Gastrocnemius medialis (tissue), 4 donors: ENCODE measurements around the gene ZBTB7C.

Source experiments
- POLR2A ChIP-seq, 2 donors: fragments of 450-650 bp; IDR thresholded peaks; one replicate each; pipeline ENCODE4 v1.6.1; 2017; ENCODE audit warnings: antibody characterized with exemption in 2 of 2, mild to moderate bottlenecking in 2 of 2, moderate library complexity in 2 of 2
- TF ChIP-seq, protein P1 (sequence below), 5 experiments: fragments of 450-650 bp in 3 of 5; fragments of 200-600 bp in 2 of 5; sonication (generic) in 2 of 5; IDR thresholded peaks in 4 of 5; conservative IDR thresholded peaks in 1 of 5; 1 replicate in 4 of 5; 2 replicates in 1 of 5; pipeline ENCODE4 v1.5.1; 2016 to 2019; ENCODE audit warnings: antibody characterized with exemption in 5 of 5, mild to moderate bottlenecking in 3 of 5, moderate library complexity in 3 of 5

- TF ChIP-seq, protein P1, sequence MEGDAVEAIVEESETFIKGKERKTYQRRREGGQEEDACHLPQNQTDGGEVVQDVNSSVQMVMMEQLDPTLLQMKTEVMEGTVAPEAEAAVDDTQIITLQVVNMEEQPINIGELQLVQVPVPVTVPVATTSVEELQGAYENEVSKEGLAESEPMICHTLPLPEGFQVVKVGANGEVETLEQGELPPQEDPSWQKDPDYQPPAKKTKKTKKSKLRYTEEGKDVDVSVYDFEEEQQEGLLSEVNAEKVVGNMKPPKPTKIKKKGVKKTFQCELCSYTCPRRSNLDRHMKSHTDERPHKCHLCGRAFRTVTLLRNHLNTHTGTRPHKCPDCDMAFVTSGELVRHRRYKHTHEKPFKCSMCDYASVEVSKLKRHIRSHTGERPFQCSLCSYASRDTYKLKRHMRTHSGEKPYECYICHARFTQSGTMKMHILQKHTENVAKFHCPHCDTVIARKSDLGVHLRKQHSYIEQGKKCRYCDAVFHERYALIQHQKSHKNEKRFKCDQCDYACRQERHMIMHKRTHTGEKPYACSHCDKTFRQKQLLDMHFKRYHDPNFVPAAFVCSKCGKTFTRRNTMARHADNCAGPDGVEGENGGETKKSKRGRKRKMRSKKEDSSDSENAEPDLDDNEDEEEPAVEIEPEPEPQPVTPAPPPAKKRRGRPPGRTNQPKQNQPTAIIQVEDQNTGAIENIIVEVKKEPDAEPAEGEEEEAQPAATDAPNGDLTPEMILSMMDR (IDR thresholded peaks at IDR 0.05 in 4 of 5, conservative IDR thresholded peaks at IDR 0.05 in 1 of 5): no peak
- no peak for TF ChIP-seq POLR2A (IDR thresholded peaks at IDR 0.05)
These were observed 10.3 kb upstream of the ZBTB7C start for GRCh38 chr18:48419277-48420022.
